ENCODE measurements around the gene TFAP2C. TPM values are rescaled to one million over a fixed set of nuclear protein-coding genes. Genes with fewer than 3 reads are reported as not detected.

The TFAP2C gene
- total RNA-seq, result not detected

- H3K4me3 Mint-ChIP-seq, result peak within 1 kb of the TSS; percentile 28
- DNase-seq, result peak; percentile 46
- no peaks in the 10 kb centered on the region for H3K36me3 Mint-ChIP-seq (ENCODE audit: low read depth)
- CTCF ChIA-PET, result no interaction called here
- H3K9me3 Mint-ChIP-seq, result no peaks in the 10 kb centered on the region
- TF ChIP-seq CTCF (IDR thresholded peaks at IDR 0.05), result no peak
- peaks cover 12% of the 10 kb centered on the region for H3K4me1 Mint-ChIP-seq (ENCODE audit: low read depth)
- POLR2A ChIA-PET, result no interaction called here
- H3K27me3 Mint-ChIP-seq, result peaks cover 76% of the 10 kb centered on the region
- peak; percentile 84 for ATAC-seq
- H3K27ac Mint-ChIP-seq, result no peak within 1 kb of the TSS
- intact Hi-C loops (cut with micrococcal nuclease), result no loop called here
These were observed at the start of gene TFAP2C for GRCh38 chr20:56628873-56629463. Gene TFAP2C (plus strand): TSS chr20:56629306. CDS start chr20:56629545, 239 bp downstream.

DNA sequence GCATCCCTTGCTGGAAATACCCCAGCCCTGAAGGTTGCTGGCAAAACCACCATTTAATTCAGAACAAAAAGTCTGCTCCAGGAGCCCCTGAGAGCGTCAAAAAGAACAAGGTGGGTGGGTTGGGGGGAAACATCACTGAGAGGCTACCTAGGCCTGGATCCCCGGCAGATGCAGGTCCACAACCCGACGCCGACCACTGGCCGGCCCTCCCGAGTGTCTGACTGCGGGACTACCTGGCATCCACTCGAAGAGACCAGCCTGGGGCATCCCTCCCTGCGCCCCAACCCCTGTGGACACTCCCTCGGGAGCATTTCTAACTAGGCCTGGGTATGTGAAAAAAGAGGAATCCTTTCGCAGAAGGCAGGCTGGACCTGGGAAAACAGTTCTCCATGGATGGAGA lies 48.9 kb upstream of the TFAP2C start:
- ChIA-PET CTCF (interaction anchor here (2.5 kb wide), 1 partner anchor 29 kb away, joined by 12 read pairs; no protein-coding TSS in a partner anchor), POLR2A (no interaction called here)
- no peak overlapping the region for H3K4me3 Mint-ChIP-seq
- no peak overlapping the region for H3K27ac Mint-ChIP-seq
- H3K9me3 Mint-ChIP-seq, result no peaks in the 10 kb centered on the region
- DNase-seq (no peak), ATAC-seq (no peak)
- TF ChIP-seq CTCF (IDR thresholded peaks at IDR 0.05), result no peak
- intact Hi-C loops (cut with micrococcal nuclease), result no loop called here
- H3K4me1 Mint-ChIP-seq (ENCODE audit: low read depth), result no peaks in the 10 kb centered on the region
- H3K27me3 Mint-ChIP-seq, result peaks cover 3% of the 10 kb centered on the region
- H3K36me3 Mint-ChIP-seq (ENCODE audit: low read depth), result no peaks in the 10 kb centered on the region

DNA sequence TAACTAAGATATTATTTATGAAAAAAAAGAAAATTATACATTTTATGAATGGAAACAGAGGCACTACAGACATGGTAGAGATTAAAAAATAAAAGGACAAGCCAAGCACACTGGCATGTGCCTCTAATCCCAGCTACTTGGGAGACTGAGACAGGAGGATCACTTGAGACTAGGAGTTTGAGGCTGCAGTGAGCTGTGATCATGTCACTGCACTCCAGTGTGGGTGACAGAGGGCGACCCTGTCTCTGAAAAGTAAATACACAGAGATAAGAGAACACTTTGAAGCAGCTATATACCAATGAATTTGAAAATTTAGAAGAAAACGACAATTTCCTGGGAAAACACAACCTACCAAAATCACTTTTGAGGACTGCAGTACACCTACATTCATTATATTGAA lies 47.4 kb upstream of the TFAP2C start:
- TF ChIP-seq CTCF (IDR thresholded peaks at IDR 0.05), result no peak
- H3K27ac Mint-ChIP-seq, result no peak overlapping the region
- no peak for ATAC-seq
- no peaks in the 10 kb centered on the region for H3K27me3 Mint-ChIP-seq
- DNase-seq, result no peak
- intact Hi-C loops (cut with micrococcal nuclease), result no loop called here
- no peak overlapping the region for H3K4me3 Mint-ChIP-seq
- POLR2A ChIA-PET, result no interaction called here
- no peaks in the 10 kb centered on the region for H3K9me3 Mint-ChIP-seq
- CTCF ChIA-PET, result no interaction called here
- H3K4me1 Mint-ChIP-seq (ENCODE audit: low read depth), result no peaks in the 10 kb centered on the region
- no peaks in the 10 kb centered on the region for H3K36me3 Mint-ChIP-seq (ENCODE audit: low read depth)

- H3K4me1 Mint-ChIP-seq (ENCODE audit: low read depth), result no peaks in the 10 kb centered on the region
- H3K9me3 Mint-ChIP-seq, result no peaks in the 10 kb centered on the region
- no peak for DNase-seq
- ChIA-PET POLR2A (interaction anchor here (0.6 kb wide), 1 partner anchor 362 kb away, joined by 3 read pairs; no protein-coding TSS in a partner anchor), CTCF (no interaction called here)
- H3K36me3 Mint-ChIP-seq (ENCODE audit: low read depth), result no peaks in the 10 kb centered on the region
- no peak overlapping the region for H3K4me3 Mint-ChIP-seq
- TF ChIP-seq CTCF (IDR thresholded peaks at IDR 0.05), result no peak
- intact Hi-C loops (cut with micrococcal nuclease), result no loop called here
- no peak for ATAC-seq
- no peaks in the 10 kb centered on the region for H3K27me3 Mint-ChIP-seq
- H3K27ac Mint-ChIP-seq, result no peak overlapping the region
These were observed 46.6 kb upstream of the TFAP2C start for GRCh38 chr20:56582542-56582941.

DNA sequence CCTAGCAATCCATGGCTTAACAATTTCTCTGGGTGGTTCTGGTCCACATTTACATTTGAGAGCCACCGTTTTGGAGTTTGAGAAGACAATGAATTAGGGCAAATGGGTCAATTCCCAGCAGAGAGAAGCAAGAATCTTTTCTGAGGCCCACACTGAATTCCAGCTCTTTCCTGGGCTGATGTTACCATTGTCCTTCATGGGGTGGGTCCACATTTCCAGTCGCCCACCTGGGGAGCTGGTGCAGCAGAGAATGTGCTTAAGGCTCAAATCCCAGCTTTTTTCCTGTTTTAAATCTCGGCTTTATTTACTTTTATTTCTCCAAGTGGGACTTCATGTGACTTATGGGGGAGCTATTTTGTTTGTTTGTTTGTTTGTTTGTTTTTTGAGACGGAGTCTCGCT lies 44.2 kb upstream of the TFAP2C start:
- Mint-ChIP-seq H3K4me1 (ENCODE audit: low read depth) (no peaks in the 10 kb centered on the region), H3K4me3 (no peak overlapping the region), H3K36me3 (ENCODE audit: low read depth) (no peaks in the 10 kb centered on the region), H3K27ac (no peak overlapping the region), H3K9me3 (no peaks in the 10 kb centered on the region), H3K27me3 (no peaks in the 10 kb centered on the region)
- ChIA-PET CTCF (no interaction called here), POLR2A (no interaction called here)
- DNase-seq (no peak), ATAC-seq (no peak)
- no peak for TF ChIP-seq CTCF (IDR thresholded peaks at IDR 0.05)
- intact Hi-C loops (cut with micrococcal nuclease), result no loop called here
